ENCODE results near the gene RFTN1.

RFTN1 gene

DNA sequence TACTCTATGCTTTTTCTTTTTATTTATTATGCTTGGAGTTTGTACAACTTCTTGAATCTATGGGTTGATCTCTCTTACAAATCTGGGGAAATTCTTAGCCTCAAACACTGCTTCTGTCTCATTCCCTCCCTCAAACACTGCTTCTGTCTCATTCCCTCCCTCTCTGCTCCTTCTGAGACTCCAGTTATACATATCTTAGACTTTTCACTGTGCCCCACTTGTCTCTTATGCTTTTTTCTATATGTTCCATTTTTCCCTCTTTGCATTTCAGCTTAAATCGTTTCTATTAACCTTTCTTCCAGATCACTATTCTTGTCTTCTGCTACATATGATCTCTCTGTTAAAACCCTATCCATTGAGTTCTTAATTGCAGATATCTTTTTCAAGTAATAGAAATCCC, 50.4 kb downstream of the RFTN1 start:
- no peak for DNase-seq

DNA sequence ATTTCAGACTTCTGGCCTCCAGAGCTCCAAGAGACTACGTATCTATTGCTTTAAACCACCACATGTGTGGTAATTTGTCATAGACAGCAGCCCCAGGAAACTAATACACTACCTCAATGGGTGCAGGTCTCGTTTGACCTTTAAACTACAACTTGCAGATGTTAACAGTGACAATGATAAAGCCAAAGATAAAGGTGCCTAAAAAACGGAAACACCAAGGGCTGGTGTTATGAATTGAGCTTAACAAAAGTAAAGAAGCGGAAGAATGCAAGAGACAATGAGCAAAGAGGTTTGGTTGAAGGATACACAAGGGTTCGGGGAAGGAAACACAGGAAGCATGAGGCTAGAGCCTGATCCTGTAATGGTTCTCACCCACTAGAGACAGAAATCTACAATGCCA, 50.8 kb downstream of the RFTN1 start:
- DNase-seq, result peak in 1 of 2 donors; percentile 16

DNA sequence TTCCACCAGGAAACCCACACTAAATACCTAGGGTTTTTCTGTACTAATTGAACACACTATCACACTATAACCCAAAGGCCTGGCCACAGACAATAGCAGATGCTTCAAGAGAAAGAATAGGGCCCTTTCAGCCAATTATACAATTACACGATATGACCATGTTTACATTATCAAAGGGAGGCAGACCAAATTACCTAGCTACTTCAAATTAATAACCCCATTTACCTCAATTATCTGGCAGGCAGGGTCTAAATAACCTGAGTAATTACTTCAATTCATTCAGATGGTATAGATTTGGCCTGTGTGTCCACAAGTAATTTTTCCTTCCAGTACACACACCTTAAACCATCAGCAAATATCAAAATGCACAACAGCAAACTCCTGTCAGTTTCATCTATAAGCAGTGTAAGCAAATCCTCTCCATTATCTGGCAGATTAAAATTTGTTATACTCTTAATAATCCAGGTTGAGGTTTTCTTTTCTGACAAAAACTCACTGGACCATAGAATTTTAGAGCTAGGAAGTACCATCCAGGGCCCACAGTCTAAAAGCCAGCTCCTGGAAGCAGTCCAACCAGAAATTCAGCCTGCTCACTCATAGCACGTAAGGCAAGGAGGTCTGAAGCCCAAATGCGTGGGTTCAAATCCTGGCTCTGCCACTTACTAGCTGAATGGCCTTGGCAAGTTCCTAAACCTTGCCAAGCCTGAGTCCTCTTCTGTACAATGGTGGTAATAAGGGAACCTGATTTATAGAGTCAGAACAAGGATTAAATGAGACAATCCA, 51.8 kb downstream of the RFTN1 start:
- DNase-seq, result no peak

DNA sequence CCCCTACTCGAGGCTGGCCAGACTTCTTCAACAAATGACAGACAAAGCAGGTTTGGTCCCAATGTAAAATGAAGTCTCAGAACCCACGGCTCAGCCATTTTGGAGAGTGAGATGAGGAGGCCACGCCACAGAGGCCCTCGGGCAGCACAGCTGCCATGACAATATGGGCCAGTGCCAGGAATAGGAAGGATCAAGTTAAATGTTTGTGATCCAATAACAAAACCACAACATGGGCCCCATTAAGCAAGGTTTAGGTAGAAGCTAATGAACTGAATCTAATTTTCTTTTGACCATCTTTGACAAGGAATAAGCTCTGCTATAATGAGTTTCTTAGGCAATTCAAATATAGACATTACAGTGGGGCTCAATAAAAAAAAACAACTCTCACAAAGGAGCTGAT, 52.6 kb downstream of the RFTN1 start:
- DNase-seq, result no peak

DNA sequence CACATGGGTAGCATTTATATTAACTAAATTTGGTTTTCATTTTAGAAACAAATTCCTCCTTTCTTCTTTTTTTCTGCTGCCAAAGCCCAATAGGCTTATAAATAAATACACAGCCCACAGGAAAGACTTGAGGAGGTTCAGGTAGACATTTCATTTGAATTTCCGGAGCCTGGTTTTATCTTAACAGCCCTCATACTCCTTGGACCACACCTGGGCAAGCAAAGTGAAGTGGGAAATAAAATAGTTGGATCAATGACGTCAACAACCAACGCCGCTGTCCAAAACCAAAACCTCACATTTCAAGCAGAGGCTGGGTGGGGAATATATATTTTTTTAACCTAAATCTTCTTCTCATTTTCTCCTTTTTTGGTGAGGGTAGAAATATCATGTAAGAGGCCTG, 53.2 kb downstream of the RFTN1 start:
- no peak for DNase-seq

DNA sequence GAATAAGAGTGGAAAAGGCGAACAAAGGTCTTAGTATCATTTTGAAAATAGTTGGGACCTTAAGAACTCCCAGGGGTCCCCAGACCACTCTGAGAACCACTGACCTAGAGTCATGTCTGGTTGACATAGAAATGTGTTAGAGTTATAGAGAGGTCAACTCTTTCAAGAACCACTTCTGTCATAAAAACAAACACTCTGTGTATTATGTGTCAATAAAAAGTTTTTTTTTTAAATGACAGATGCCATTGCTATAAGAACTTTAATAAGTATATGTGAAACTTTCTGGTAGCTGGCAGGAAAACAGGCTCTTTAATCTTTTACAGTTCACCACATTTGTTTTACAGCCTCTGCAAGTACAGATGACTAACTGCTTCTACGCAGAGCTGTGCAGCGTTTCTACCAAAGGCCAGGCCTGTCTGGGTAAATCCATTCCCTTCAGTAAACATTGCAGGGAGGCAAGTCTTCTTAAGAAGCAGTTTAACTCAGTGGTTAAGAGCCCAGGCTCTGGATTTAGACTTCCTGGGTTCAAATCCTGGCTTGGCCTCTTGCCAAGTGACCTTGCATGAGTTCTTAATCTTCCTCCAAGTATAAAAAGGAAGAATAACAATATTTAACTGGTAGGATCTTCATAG, 56.6 kb downstream of the RFTN1 start:
- DNase-seq, result no peak

DNA sequence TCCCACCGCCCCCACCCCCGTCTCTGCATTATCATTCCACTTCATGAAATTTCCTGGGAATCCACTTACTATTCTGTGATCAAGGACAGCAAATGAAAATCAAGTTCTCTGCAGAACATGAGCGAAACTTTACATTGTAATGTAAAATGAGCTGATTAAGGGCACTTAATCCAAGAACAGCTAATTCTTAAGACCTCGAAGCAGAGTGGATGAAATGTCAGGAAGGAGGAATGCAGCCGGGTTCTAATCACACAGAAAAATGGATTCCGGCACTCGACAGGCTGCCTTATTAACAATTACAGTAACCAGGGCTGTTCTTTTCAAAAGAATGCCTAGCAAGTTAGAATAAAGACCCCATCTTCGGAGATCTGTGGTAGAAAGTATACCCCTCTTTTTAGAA, 57.5 kb downstream of the RFTN1 start:
- DNase-seq, result no peak

DNA sequence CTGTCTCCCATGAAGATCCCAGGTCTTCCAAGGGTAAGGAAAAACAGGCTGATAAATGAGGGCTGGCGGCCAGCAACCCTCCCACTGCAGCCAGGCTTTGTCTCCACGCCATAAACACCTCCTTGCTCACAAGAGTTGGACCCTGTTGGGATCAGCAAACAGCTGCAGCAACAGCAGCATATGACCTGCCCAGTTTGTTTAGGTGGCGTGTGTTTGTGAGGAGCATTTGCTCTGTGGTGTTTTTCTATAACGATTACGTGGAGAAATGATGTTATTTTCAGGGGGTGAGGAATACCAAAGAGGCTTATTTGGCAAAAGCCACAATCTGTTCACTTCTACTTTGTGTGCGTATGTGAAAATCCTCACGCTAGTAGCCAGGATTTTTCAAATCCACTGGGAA, 58.5 kb downstream of the RFTN1 start:
- no peak for DNase-seq

DNA sequence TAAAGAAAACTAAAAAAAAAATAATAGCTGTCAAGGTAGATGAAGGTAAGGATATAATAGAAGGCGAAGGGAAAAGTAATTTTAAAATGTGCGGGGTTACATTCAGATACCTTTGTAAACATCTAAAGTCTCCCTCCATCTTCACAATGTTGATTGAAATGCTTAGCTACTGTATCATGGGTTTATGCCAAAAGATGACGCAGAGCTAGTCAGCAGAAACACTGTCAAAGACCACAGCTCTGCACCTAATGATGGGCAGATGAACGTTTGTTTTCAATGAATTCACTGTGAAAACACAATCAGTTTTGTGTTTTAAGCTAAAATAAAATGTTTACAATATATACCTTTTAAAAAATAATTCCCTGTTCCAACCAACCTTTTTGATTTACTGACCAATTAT, 61.2 kb downstream of the RFTN1 start:
- DNase-seq, result no peak

DNA sequence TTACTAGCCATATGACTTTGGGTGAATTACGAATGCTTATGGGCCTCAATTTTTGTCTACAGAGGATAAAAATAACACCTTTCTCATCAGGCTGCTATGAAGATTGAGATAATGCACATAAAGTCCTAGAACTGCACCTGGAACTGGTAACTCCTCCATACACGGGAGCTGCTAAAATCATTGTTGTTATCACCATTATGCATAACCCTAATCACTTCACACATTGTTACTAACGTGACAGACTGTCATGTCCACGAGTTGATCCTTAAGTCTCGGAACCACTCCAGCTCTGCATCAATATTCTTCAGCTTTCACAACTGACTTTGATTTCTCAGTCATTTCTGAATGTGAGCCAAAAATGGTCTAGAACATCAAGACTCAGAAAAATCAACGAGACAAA, 64.1 kb downstream of the RFTN1 start:
- DNase-seq, result no peak

DNA sequence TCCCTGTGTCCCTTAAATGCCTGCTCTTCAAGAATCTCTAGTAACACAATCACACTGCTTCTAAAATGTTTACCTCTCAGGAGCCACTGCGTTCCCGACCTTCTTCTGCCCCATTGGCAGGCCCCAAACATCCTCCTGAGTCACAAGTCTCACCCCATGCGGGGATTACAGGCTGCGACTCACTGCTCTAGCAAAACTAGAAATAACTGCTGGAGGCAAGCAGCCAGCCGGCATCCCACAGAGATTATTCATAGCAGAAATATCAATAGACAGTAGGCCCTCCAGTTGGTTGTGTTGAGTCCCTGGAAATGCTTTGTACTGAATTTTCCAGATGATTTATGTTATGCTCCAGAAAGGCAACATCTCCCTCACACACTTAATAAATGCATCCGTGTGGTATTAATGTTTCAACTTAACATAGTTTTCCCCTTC, 64.8 kb downstream of the RFTN1 start:
- no peak for DNase-seq

DNA sequence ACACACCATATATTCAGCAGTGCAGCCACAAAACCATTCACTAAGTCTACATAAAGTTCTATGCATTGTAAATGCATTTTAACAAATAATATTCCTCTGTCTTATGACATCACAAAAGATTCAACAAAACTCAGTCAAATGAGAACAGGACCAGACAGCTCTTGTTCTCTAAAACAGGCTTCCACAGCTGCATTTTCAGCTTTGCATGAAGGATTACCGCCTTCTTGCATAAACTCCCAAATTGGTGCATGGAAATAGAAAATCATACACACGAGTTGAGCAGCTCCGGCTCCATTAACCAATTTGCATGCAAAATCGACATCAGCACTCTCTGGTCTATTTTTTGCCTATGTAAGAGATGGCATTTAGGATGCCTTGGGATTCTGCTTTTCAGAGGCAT, 66.4 kb downstream of the RFTN1 start:
- no peak for DNase-seq

DNA sequence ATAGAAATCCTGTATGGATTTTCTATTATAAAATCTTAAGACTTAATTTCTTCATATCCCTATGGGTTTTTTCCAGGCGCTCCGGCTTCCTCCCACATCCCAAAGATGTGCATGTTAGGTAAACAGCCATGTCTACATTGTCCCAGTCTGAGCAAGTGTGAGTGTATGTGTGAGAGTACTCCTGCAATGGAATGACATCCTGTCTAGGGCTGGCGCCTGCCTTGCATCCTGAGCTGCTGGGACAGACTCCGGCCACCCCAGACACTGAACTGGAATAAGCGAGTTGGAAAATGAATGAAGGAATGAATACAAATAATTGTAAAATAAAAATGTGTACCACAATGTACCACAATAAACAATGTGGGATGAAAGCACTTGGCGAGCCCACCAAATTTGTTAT, 69.2 kb downstream of the RFTN1 start:
- no peak for DNase-seq

DNA sequence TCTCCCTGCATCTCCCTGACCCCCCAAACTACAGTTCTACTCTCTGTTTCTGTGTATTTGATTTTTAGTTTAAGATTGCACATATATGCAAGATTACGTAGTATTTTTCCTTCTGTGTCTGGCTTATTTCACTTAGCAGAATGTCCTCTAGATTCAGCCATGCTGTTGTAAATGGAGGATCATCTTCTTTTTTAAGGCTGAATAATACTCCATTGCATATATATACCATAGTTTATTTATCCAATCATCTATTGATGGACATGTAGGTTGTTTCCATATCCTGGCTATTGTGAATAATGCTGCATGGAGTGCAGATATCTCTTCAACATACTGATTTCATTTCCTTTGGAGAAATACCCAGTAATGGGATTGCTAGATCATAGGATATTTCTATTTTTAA, 70.8 kb downstream of the RFTN1 start:
- no peak for DNase-seq

DNA sequence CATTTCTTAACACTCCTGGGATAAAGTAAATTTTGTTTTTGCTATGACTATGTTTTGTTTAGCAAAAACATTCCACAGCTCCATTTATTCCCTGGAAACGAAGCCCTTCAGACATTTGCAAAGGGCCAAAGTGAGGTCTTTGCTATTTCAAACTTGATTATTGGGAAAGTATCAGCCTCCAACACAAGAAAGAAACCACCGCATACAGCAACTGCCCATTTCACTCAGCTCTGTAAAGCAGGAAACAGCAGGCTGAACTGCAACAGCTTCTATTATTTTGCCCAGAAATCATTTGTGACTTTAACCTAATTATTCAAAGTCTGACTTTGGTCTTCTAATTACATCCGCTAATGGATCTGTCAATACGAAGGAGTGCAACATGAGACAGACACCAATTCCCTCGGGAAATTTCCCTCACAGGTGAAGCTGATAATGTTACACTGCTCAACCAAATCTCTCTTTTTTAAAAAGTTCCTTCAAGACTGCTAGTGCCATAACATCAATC, 72.1 kb downstream of the RFTN1 start:
- no peak for DNase-seq

DNA sequence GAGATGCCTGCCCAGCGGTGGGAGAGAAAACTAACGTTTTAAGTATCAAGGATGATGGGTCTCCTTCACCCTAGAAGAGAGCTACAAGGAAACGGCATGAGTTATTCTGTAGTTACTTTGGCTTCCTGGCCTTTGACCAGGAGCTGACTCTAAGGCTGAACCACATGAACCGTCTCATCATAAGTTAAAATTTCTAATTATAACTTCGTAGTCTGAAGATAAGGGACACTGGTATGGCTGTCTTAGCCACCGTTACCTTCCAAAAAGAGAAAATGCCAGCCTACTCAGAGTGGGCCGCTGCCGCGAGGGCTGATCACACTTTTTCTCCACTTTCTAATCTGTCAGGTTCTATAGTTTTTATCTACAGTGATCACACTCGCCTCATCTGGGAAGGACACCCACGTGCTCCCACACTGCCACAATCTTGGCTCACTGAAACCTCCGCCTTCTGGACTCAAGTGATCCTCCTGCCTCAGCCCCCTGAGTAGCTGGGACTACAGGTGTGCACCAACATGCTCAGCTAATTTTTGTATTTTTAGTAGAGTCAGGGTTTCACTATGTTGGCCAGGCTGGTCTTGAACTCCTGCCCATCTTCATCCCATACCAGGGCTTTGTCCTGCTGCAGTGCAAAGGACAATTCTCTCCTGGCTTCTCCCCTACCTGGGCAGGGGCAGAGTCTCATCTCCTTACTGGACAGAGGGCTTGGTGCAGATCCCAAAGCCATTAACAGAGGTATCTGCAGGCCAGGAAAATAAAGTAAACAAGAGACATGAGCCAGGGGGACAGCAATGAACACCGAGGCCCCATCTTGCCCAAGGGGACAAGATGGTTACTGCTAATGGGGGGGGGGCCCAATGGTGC, 73.4 kb downstream of the RFTN1 start:
- no peak for DNase-seq

DNA sequence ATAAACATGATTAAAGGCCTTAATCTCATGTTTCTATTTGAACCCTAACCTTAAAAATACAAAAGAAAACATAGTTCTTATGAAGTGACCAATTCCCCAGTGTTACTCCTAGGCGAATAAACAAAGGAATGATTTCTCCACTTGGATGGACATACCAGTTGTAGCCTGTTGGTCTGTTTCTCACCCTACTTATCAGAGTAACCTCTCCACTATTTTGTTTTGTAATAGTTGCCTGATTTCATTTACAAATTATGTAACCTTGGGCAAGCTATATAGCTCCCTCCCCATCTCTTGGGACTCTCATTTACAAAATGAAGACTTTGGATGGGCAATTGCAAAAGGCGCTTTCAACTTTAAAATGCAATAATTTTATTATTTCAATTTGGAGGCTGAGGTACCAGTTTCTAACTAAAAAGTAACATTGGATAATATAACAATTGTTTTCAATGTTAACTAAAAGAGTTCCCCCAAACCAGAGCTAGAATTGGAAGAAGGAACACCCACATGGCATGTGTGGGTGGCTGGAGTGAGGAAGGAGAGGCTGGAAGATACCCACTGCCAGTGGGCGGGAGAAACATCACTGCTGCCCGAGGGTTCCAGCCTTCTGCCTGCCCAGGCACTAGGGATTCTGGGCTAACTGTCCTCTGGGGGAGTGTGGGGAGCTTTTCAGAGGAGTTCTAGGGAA, 74.2 kb downstream of the RFTN1 start:
- no peak for DNase-seq

DNA sequence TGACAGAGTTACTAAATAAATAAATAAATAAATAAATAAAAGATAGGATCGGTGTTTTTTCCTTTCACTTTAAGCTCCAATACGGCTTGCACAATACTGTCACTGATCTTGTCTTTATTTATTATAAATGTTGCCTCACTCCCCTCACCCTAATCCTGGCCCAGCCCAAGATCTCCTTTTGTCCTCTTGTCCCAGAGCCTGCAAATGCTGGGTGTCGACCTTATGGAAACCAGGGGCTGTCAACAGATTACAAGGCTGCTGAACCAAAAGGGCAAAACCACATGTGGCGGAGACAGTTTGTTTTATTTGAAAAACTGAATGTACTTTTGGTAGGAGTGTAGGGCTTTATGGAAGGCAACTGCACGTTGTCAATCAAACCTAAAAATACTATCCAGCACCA, 75.9 kb downstream of the RFTN1 start:
- DNase-seq, result no peak

DNA sequence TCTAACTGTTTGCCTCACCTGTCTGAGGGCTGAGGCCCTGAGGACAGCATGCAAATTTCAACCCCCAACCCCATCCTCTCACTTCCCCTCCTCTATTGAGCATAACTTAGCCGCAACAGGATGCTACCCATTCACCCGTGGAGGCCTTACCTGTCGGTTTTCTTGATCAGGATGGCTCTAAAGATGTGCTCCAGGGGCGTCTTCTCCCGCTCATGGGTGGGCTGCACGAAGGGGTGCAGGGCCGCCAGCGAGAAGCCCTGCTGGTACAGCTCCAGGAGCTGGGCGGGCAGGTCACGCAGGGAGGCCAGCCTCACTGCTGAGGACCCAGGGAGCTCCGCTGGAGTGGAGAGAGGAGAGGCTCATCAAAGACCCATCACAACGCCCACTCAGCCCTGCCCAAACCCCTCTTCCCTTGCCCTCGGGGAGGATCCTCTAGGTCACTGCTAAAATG, 79.8 kb downstream of the RFTN1 start:
- DNase-seq, result peak in 1 of 2 donors; percentile 38

DNA sequence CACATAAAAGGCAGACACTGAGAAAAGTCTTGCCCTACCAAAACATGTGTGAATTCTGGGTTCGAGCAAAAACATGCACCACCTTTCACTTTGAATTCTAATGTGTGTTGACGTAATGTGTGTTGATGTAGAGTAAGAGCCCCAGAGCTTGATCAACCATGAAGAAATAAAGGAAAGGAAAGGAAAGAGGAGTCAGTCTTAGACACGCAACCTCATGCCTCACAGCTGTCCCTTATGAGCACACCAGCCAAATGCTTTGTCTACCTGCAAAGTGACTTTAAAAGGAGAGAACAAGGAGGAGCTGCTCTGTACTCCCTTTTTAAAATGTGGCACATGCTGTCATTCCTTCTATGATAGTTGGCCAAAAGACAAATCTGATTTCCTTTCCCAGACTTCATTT, 80.8 kb downstream of the RFTN1 start:
- DNase-seq, result no peak

DNA sequence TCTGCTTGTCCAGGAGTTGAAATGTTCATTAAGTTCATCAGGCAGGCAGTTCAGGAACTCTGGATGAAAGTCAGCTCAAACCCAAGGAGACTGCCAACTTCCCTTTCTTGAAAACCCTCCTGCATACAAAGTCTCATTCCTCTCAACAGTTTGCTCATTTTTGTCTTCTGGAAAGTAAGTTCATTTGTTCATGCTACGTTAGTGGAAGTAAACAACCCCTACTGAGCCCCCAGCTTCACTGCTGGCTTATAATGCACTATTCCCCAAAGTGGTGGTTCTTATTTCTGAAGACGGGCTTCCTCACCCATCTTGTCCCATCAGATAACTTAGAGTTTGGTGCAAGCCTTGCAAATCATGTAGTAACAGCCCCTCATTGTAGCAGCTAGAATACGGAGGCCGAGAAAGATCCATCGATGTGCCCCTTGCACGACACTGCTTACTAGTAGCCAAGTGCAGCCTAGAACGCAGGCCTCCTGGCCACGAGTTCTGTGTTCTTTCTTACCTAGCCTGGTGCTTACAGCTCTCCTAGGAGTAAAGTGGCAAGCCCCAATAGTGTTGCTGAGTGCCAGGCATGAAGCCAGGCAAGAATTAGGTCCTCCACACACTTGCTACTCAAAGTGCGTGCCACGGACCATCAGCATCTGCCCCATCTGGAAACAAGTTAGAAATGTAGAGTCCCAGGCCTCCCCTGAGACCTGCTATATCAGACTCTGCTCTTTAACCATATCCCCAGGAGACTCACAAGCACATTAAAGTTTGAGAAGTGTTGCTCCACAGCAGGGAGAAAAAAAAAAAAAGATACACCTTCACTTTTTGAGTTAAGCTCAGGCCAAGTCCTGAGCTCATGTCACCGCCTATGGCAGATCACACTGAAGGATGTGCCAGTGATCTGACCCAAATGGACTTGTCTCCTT, 82.5 kb downstream of the RFTN1 start:
- peak in 1 of 2 donors; percentile 44 for DNase-seq

DNA sequence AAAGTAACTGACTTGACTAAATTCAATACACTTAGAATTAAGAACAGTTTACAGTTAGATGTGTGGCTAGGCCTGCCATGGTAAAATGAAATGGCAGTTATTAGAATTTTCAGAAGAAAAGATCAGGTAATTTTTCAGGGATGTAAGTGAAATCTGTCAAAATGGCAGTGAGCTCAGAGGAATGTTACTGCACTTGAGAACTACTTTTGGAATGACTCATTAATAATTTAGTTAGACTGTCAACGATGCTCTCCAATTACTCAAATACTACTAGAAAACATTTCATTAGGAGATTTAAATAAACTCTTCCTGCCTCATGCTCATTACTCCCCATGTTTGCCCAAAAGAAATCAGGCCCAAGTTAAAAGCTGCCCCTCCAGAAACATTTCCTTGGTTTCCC, 84.4 kb downstream of the RFTN1 start:
- no peak for DNase-seq

Measured in CD4-positive, alpha-beta T cell treated with Interleukin-1 beta for 1 hour (primary cell).